H9 (cell line): Measurements from ENCODE around the gene NOC3L. TPM values are rescaled to one million over a fixed set of nuclear protein-coding genes. Genes with fewer than 3 reads are reported as not detected.

Source experiments
- DNase-seq: peaks from one replicate; pipeline ENCODE4 v3.0.0-alpha.2; 2017
- H2AFZ ChIP-seq: one replicate; pipeline ENCODE4 v1.6.1; 2013; ENCODE audit warnings: mild to moderate bottlenecking, low read length, control low read depth, moderate library complexity
- H2AK5ac ChIP-seq: 2 replicates; pipeline ENCODE4 v1.6.1; 2013; ENCODE audit warnings: low read length, control low read depth, mixed read lengths; ENCODE audit not compliant: insufficient read length
- H2BK120ac ChIP-seq: one replicate; pipeline ENCODE4 v1.6.1; 2013; ENCODE audit warnings: low read depth, mild to moderate bottlenecking, low read length, control low read depth, inconsistent platforms; ENCODE audit not compliant: poor library complexity, severe bottlenecking
- H2BK12ac ChIP-seq: 2 replicates; pipeline ENCODE4 v1.6.1; 2013; ENCODE audit warnings: low read length, control low read depth, mixed read lengths, low read depth; ENCODE audit not compliant: insufficient read length
- H2BK15ac ChIP-seq: 2 replicates; pipeline ENCODE4 v1.6.1; 2013; ENCODE audit warnings: low read depth, low read length, control low read depth
- H2BK20ac ChIP-seq: one replicate; pipeline ENCODE4 v1.6.1; 2013; ENCODE audit warnings: low read depth, mild to moderate bottlenecking, low read length, control low read depth, inconsistent platforms; ENCODE audit not compliant: poor library complexity, severe bottlenecking
- H2BK5ac ChIP-seq: 2 replicates; pipeline ENCODE4 v1.6.1; 2013; ENCODE audit warnings: low read length, control low read depth, mixed read lengths; ENCODE audit not compliant: insufficient read length
- H3K14ac ChIP-seq: 2 replicates; pipeline ENCODE4 v1.6.1; 2013; ENCODE audit warnings: low read length, control low read depth; ENCODE audit not compliant: insufficient read depth
- H3K18ac ChIP-seq: 2 replicates; pipeline ENCODE4 v1.6.1; 2013; ENCODE audit warnings: low read depth, mild to moderate bottlenecking, mixed read lengths, low read length, control low read depth; ENCODE audit not compliant: insufficient read length
- H3K23ac ChIP-seq: 2 replicates; pipeline ENCODE4 v1.6.1; 2013; ENCODE audit warnings: low read length, control low read depth, mixed read lengths, low read depth; ENCODE audit not compliant: insufficient read length
- H3K23me2 ChIP-seq: 2 replicates; pipeline ENCODE4 v1.6.1; 2013; ENCODE audit warnings: low read depth, mild to moderate bottlenecking, mixed read lengths, low read length, control low read depth; ENCODE audit not compliant: insufficient read length, poor library complexity, severe bottlenecking
- H3K27ac ChIP-seq: 2 replicates; pipeline ENCODE4 v1.5.1; 2013; ENCODE audit warnings: low read length, control low read depth, mixed read lengths, low read depth; ENCODE audit not compliant: insufficient read length
- H3K27me3 ChIP-seq: 2 replicates; pipeline ENCODE4 v1.6.1; 2013; ENCODE audit warnings: low read length, control low read depth, inconsistent platforms; ENCODE audit not compliant: insufficient read depth
- H3K4ac ChIP-seq: 2 replicates; pipeline ENCODE4 v1.6.1; 2013; ENCODE audit warnings: low read depth, mild to moderate bottlenecking, control low read depth, inconsistent platforms, low read length, moderate library complexity
- H3K4me1 ChIP-seq: 2 replicates; pipeline ENCODE4 v1.6.1; 2013; ENCODE audit warnings: low read length, control low read depth, inconsistent platforms; ENCODE audit not compliant: insufficient read depth
- H3K4me2 ChIP-seq: 2 replicates; pipeline ENCODE4 v1.6.1; 2013; ENCODE audit warnings: low read length, control low read depth, mixed read lengths; ENCODE audit not compliant: insufficient read length, insufficient read depth
- H3K56ac ChIP-seq: 2 replicates; pipeline ENCODE4 v1.6.1; 2013; ENCODE audit warnings: low read depth, mild to moderate bottlenecking, mixed read lengths, low read length, control low read depth; ENCODE audit not compliant: insufficient read length
- H3K79me1 ChIP-seq: 2 replicates; pipeline ENCODE4 v1.6.1; 2013; ENCODE audit warnings: low read depth, mild to moderate bottlenecking, moderate library complexity, low read length, control low read depth, inconsistent platforms; ENCODE audit not compliant: insufficient read depth, poor library complexity, severe bottlenecking
- H3K79me2 ChIP-seq: 2 replicates; pipeline ENCODE4 v1.6.1; 2013; ENCODE audit warnings: low read length, control low read depth, inconsistent platforms; ENCODE audit not compliant: insufficient read depth
- H3K9ac ChIP-seq: 2 replicates; pipeline ENCODE4 v1.6.1; 2013; ENCODE audit warnings: low read length, control low read depth, mixed read lengths; ENCODE audit not compliant: insufficient read length; ENCODE audit errors: extremely low read depth
- H3K9me3 ChIP-seq: one replicate; pipeline ENCODE4 v1.6.1; 2013; ENCODE audit warnings: low read depth, low read length, inconsistent platforms; ENCODE audit not compliant: control insufficient read depth
- H3T11ph ChIP-seq: one replicate; pipeline ENCODE4 v1.6.1; 2013; ENCODE audit warnings: mild to moderate bottlenecking, low read length, control low read depth, inconsistent platforms
- H4K20me1 ChIP-seq: one replicate; pipeline ENCODE4 v1.6.1; 2013; ENCODE audit not compliant: control insufficient read depth, insufficient read length, insufficient read depth
- H4K5ac ChIP-seq: 2 replicates; pipeline ENCODE4 v1.6.1; 2013; ENCODE audit warnings: low read depth, mild to moderate bottlenecking, mixed read lengths, low read length, control low read depth; ENCODE audit not compliant: insufficient read length
- H4K8ac ChIP-seq: replicated peaks from 2 replicates; pipeline ENCODE4 v1.6.1; 2013; ENCODE audit warnings: low read length, control low read depth, mixed read lengths, low read depth; ENCODE audit not compliant: insufficient read length
- H4K91ac ChIP-seq: 2 replicates; pipeline ENCODE4 v1.6.1; 2013; ENCODE audit warnings: low read depth, mild to moderate bottlenecking, moderate library complexity, mixed read lengths, low read length, control low read depth; ENCODE audit not compliant: insufficient read length
- H3K27ac Mint-ChIP-seq, 3 experiments: 2 replicates in 2 of 3; 3 replicates in 1 of 3; pipeline ENCODE4 v1.8.0; 2020 to 2021; ENCODE audit warnings: mixed read lengths in 3 of 3, mild to moderate bottlenecking in 1 of 3, moderate library complexity in 1 of 3
- H3K27me3 Mint-ChIP-seq: 2 replicates; pipeline ENCODE4 v1.8.0; 2021; ENCODE audit warnings: low read depth, mild to moderate bottlenecking, moderate library complexity, mixed read lengths
- H3K36me3 Mint-ChIP-seq, 3 experiments: 2 replicates in 2 of 3; 3 replicates in 1 of 3; pipeline ENCODE4 v1.8.0; 2020 to 2021; ENCODE audit warnings: low read depth in 3 of 3, mixed read lengths in 3 of 3; ENCODE audit not compliant: insufficient read depth in 1 of 3
- H3K4me1 Mint-ChIP-seq, 2 experiments: 2 replicates each; pipeline ENCODE4 v1.8.0; 2020; ENCODE audit warnings: mixed read lengths in 2 of 2
- H3K4me3 Mint-ChIP-seq, 2 experiments: 2 replicates in 1 of 2; 3 replicates in 1 of 2; pipeline ENCODE4 v1.8.0; 2020 to 2021; ENCODE audit warnings: mild to moderate bottlenecking in 2 of 2, mixed read lengths in 2 of 2, moderate library complexity in 1 of 2
- H3K9me3 Mint-ChIP-seq, 2 experiments: 2 replicates in 1 of 2; 3 replicates in 1 of 2; pipeline ENCODE4 v1.8.0; 2020; ENCODE audit warnings: mild to moderate bottlenecking in 2 of 2, mixed read lengths in 2 of 2, moderate library complexity in 1 of 2
- CTCF ChIP-seq: fragments of 200-600 bp; sonication (generic); conservative IDR thresholded peaks from 3 replicates; pipeline ENCODE4 v1.8.0; 2021; ENCODE audit warnings: antibody characterized with exemption, mild to moderate bottlenecking
- WGBS: extraction: QIAGEN DNeasy Blood & Tissue Kit; methylation state at CpG from one replicate; pipeline ENCODE4 v1.1.7; 2013; ENCODE audit warnings: missing lambda C conversion rate, low lambda C conversion rate, mixed read lengths; ENCODE audit not compliant: insufficient read length; ENCODE audit errors: extremely low coverage; 5-methylcytosine and 5-hydroxymethylcytosine counted together
- total RNA-seq: library from RNA; stranded (reverse); gene quantifications from 2 replicates; pipeline ENCODE4 v1.2.1, GENCODE V29; 2021

NOC3L gene
- total RNA-seq, 1 experiment from 2014 or later, result 35.8 TPM

- H3K4me3 Mint-ChIP-seq, result no peak overlapping the region
- Histone ChIP-seq H3K23ac (no peak overlapping the region), H2BK20ac (no peak overlapping the region), H4K20me1 (no peaks in the 10 kb centered on the region), H4K8ac (no peak overlapping the region), H3K27ac (no peak overlapping the region), H4K5ac (no peak overlapping the region), H2AFZ (no peak overlapping the region), H3K79me2 (no peaks in the 10 kb centered on the region), H4K91ac (no peak overlapping the region), H2BK5ac (no peak overlapping the region), H3K27me3 (no peaks in the 10 kb centered on the region), H3K9ac (no peak overlapping the region), H2AK5ac (no peak overlapping the region), H3K14ac (no peak overlapping the region), H3K4ac (no peak overlapping the region), H3K9me3 (no peaks in the 10 kb centered on the region), H3K79me1 (no peaks in the 10 kb centered on the region), H3K4me1 (no peaks in the 10 kb centered on the region), H3K4me2 (no peak overlapping the region), H3K23me2 (no peaks in the 10 kb centered on the region), H2BK120ac (no peak overlapping the region), H3K56ac (no peak overlapping the region), H2BK15ac (no peak overlapping the region), H2BK12ac (no peak overlapping the region), H3T11ph (no peak overlapping the region), H3K18ac (no peak overlapping the region)
- TF ChIP-seq CTCF, result no peak
- no CpG with 5 or more reads among the region's 2 CpGs for WGBS
- no peak for DNase-seq
- H3K27me3 Mint-ChIP-seq, result no peaks in the 10 kb centered on the region
- H3K36me3 Mint-ChIP-seq, result peaks cover 16 to 77% (median 62%) of the 10 kb centered on the region in 3 experiments; a peak in 6 of 7 replicates
- no peaks in the 10 kb centered on the region for H3K9me3 Mint-ChIP-seq
- H3K27ac Mint-ChIP-seq, result no peak overlapping the region
- H3K4me1 Mint-ChIP-seq, result no peaks in the 10 kb centered on the region
Observed at GRCh38 chr10:94333051-94333450, 29.7 kb downstream of the NOC3L start.
